Measurements from ENCODE around the gene CAMK2B. TPM values are rescaled to one million over a fixed set of nuclear protein-coding genes. Genes with fewer than 3 reads are reported as not detected.

Gene CAMK2B
- total and polyA plus RNA-seq, 4 donors: 2.4 to 12.8 (median 4.4) TPM; not detected in 1

Other genes with a start within 250 kb of the CAMK2B start
- gene POLM, start 243.1 kb downstream of the CAMK2B start, total RNA-seq: 10 to 100 TPM; 27.6 to 35.7 TPM
- gene POLM, start 243.1 kb downstream of the CAMK2B start, polyA plus RNA-seq: 10 to 100 TPM in 1 of 2 donors, 1 to 10 TPM in 1; 8.4 to 35.6 TPM
- gene AEBP1, start 221.2 kb downstream of the CAMK2B start, total RNA-seq: 1,000 to 10,000 TPM in 1 of 2 donors, 100 to 1,000 TPM in 1; 856 to 1,098 TPM
- 1,000 to 10,000 TPM in 1 of 2 donors, 100 to 1,000 TPM in 1; 293 to 2,243 TPM for gene AEBP1, start 221.2 kb downstream of the CAMK2B start, polyA plus RNA-seq
- 10 to 100 TPM; 49.5 to 53.4 TPM for gene POLD2, start 202.0 kb downstream of the CAMK2B start, total RNA-seq
- gene POLD2, start 202.0 kb downstream of the CAMK2B start, polyA plus RNA-seq: 10 to 100 TPM; 31.6 to 93.1 TPM
- not detected for gene MYL7, start 184.3 kb downstream of the CAMK2B start, total RNA-seq
- gene MYL7, start 184.3 kb downstream of the CAMK2B start, polyA plus RNA-seq: 1 to 10 TPM; 2.6 to 4.1 TPM
- 1 to 10 TPM; 1.2 to 1.9 TPM for gene GCK, start 136.2 kb downstream of the CAMK2B start, total RNA-seq
- gene GCK, start 136.2 kb downstream of the CAMK2B start, polyA plus RNA-seq: 1 to 10 TPM; 2.1 to 6.6 TPM
- 10 to 100 TPM; 55.4 to 73.1 TPM for gene YKT6, start 124.6 kb downstream of the CAMK2B start, total RNA-seq
- 10 to 100 TPM; 47.2 to 53.2 TPM for gene YKT6, start 124.6 kb downstream of the CAMK2B start, polyA plus RNA-seq
- 100 to 1,000 TPM in 1 of 2 donors, 10 to 100 TPM in 1; 82.4 to 111 TPM for gene NUDCD3, start 165.1 kb upstream of the CAMK2B start, total RNA-seq
- gene NUDCD3, start 165.1 kb upstream of the CAMK2B start, polyA plus RNA-seq: 10 to 100 TPM; 20.8 to 41.7 TPM
- gene NPC1L1, start 215.7 kb upstream of the CAMK2B start, total RNA-seq: 1 to 10 TPM in 1 of 2 donors, under 1 TPM in 1; 0.39 to 1.1 TPM
- gene NPC1L1, start 215.7 kb upstream of the CAMK2B start, polyA plus RNA-seq: 1 to 10 TPM in 1 of 2 donors, under 1 TPM in 1; 0.79 to 6.1 TPM
- 10 to 100 TPM; 44.7 to 56.8 TPM for gene DDX56, start 248.3 kb upstream of the CAMK2B start, total RNA-seq
- gene DDX56, start 248.3 kb upstream of the CAMK2B start, polyA plus RNA-seq: 100 to 1,000 TPM in 1 of 2 donors, 10 to 100 TPM in 1; 23.3 to 153 TPM